VCaP (cell line): ENCODE data around the gene ARFGAP1.

Experiments used
- H3K27ac ChIP-seq: fragments of 450-650 bp; 2 replicates; pipeline ENCODE4 v1.5.1; 2017
- CTCF ChIP-seq: fragments of 450-650 bp; conservative IDR thresholded peaks from 2 replicates; pipeline ENCODE4 v1.5.1; 2017; ENCODE audit warnings: mild to moderate bottlenecking, moderate library complexity

Gene ARFGAP1

GRCh38 chr20:63242736-63243135, 29.9 kb upstream of the ARFGAP1 start:
- no peak for TF ChIP-seq CTCF
- H3K27ac ChIP-seq, result no peak overlapping the region

GRCh38 chr20:63243604-63244247, 28.9 kb upstream of the ARFGAP1 start:
- H3K27ac ChIP-seq, result no peak overlapping the region
- TF ChIP-seq CTCF, result no peak

- no peak overlapping the region for H3K27ac ChIP-seq
- TF ChIP-seq CTCF, result no peak
Measured at GRCh38 chr20:63244468-63244867, 28.1 kb upstream of the ARFGAP1 start.

GRCh38 chr20:63246490-63247288, 25.9 kb upstream of the ARFGAP1 start:
- peak overlapping the region; percentile 24; the same call in 1 of the 2 replicates for H3K27ac ChIP-seq
- 0 out of 2 replicates have a peak, but pooled peaks have one; percentile 8 for TF ChIP-seq CTCF

- H3K27ac ChIP-seq, result no peak overlapping the region
- TF ChIP-seq CTCF, result no peak
Measured at GRCh38 chr20:63247671-63248228, 24.9 kb upstream of the ARFGAP1 start.

- no peak for TF ChIP-seq CTCF
- no peak overlapping the region; the same call in 1 of the 2 replicates for H3K27ac ChIP-seq
Measured at GRCh38 chr20:63248835-63249591, 23.6 kb upstream of the ARFGAP1 start.

GRCh38 chr20:63249891-63250290, 22.7 kb upstream of the ARFGAP1 start:
- TF ChIP-seq CTCF, result no peak
- H3K27ac ChIP-seq, result no peak overlapping the region; the same call in 1 of the 2 replicates
